Stomach (tissue), 9 donors: ENCODE data around the gene ETS1. TPM values are rescaled to one million over a fixed set of nuclear protein-coding genes. Genes with fewer than 3 reads are reported as not detected.
A peak's percentile ranks its signal among the peaks of the same experiment; 100 is the strongest.

ENCODE experiments used
- DNase-seq, 2 donors: peaks; one replicate each; pipeline versions ENCODE4 v3.0.0 to v3.0.0-alpha.2; 2013 to 2019
- H3K27ac ChIP-seq, 5 donors: fragments of 200-600 bp in 4 of 5; sonication (generic) in 4 of 5; one replicate each; pipeline ENCODE4 v1.5.1; 2013 to 2019; ENCODE audit warnings: mild to moderate bottlenecking in 1 of 5, moderate library complexity in 1 of 5
- H3K27me3 ChIP-seq, 3 donors: fragments of 200-600 bp; sonication (generic); one replicate each; pipeline ENCODE4 v1.5.1; 2017 to 2019; ENCODE audit warnings: mixed run types in 1 of 3
- H3K36me3 ChIP-seq, 4 donors: fragments of 200-600 bp; sonication (generic); 1 replicate in 3 of 4; 2 replicates in 1 of 4; pipeline ENCODE4 v1.5.1; 2016 to 2019
- H3K4me1 ChIP-seq, 4 donors: fragments of 200-600 bp; sonication (generic); one replicate each; pipeline ENCODE4 v1.5.1; 2016 to 2019
- H3K4me3 ChIP-seq, 4 donors: fragments of 200-600 bp; sonication (generic) in 3 of 4; one replicate each; pipeline ENCODE4 v1.5.1; 2016 to 2019; ENCODE audit warnings: mild to moderate bottlenecking in 1 of 4
- H3K9me3 ChIP-seq, 4 donors: fragments of 200-600 bp; sonication (generic); one replicate each; pipeline ENCODE4 v1.5.1; 2016 to 2019
- EP300 ChIP-seq: sonication (generic); formaldehyde crosslinking; IDR thresholded peaks from one replicate; pipeline ENCODE4 v1.6.1; 2017; ENCODE audit warnings: antibody characterized with exemption
- POLR2A ChIP-seq, 4 donors: fragments of 450-650 bp; IDR thresholded peaks; one replicate each; pipeline ENCODE4 v1.6.1; 2016; ENCODE audit warnings: antibody characterized with exemption in 4 of 4, control low read depth in 2 of 4, mild to moderate bottlenecking in 1 of 4, moderate library complexity in 1 of 4
- POLR2AphosphoS5 ChIP-seq, 3 donors: sonication (generic); formaldehyde crosslinking; IDR thresholded peaks; one replicate each; pipeline ENCODE4 v1.6.1; 2016; ENCODE audit warnings: antibody characterized with exemption in 3 of 3
- WGBS, 5 donors: extraction: QIAGEN DNeasy Blood & Tissue Kit in 3 of 5; methylation state at CpG; one replicate each; pipeline versions ENCODE4 v1.1.5 to v1.1.7; 2013 to 2018; 5-methylcytosine and 5-hydroxymethylcytosine counted together
- intact Hi-C: fragments of 100-400 bp; cut with DNase I; formaldehyde crosslinking; loops from one replicate; pipeline ENCODE4 v1.15.1; 2023; ENCODE audit warnings: low total_unique reads
- polyA plus RNA-seq, 3 donors: library from polyadenylated mRNA; stranded (reverse); fragments of 200-250 nt; gene quantifications; one replicate each; pipeline ENCODE4 v1.2.3, GENCODE V29; 2013
- total RNA-seq, 5 donors: library from RNA; depleted of rRNA; stranded (reverse); fragments of >200 nt; gene quantifications; one replicate each; pipeline versions ENCODE4 v1.1.0 to v1.2.3, GENCODE V29; 2014 to 2016
- TF ChIP-seq, protein P1 (sequence below), 7 experiments: fragments of 450-650 bp in 4 of 7; fragments of 200-600 bp in 3 of 7; sonication (generic) in 3 of 7; IDR thresholded peaks; one replicate each; pipeline ENCODE4 v1.5.1; 2016 to 2019; ENCODE audit warnings: antibody characterized with exemption in 7 of 7, control low read depth in 2 of 7, mild to moderate bottlenecking in 1 of 7
- donor health status: healthy with polysubstance abuse.
- donor health status: Bipolar disorder and iron deficiency.
- donor health status: healthy.

The ETS1 gene
- total and polyA plus RNA-seq, 8 donors = 7.0 to 72.5 (median 22.5) TPM

GRCh38 chr11:128467041-128467440 lies 120.3 kb downstream of the ETS1 start:
- H3K4me1 ChIP-seq = peaks cover 30 to 86% (median 55%) of the 10 kb centered on the region in 4 donors
- TF ChIP-seq POLR2A (IDR thresholded peaks at IDR 0.05) (no peak), POLR2AphosphoS5 (IDR thresholded peaks at IDR 0.05) (no peak)
- TF ChIP-seq, protein P1, sequence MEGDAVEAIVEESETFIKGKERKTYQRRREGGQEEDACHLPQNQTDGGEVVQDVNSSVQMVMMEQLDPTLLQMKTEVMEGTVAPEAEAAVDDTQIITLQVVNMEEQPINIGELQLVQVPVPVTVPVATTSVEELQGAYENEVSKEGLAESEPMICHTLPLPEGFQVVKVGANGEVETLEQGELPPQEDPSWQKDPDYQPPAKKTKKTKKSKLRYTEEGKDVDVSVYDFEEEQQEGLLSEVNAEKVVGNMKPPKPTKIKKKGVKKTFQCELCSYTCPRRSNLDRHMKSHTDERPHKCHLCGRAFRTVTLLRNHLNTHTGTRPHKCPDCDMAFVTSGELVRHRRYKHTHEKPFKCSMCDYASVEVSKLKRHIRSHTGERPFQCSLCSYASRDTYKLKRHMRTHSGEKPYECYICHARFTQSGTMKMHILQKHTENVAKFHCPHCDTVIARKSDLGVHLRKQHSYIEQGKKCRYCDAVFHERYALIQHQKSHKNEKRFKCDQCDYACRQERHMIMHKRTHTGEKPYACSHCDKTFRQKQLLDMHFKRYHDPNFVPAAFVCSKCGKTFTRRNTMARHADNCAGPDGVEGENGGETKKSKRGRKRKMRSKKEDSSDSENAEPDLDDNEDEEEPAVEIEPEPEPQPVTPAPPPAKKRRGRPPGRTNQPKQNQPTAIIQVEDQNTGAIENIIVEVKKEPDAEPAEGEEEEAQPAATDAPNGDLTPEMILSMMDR (IDR thresholded peaks at IDR 0.05) = no peak
- intact Hi-C loops = no loop called here
- H3K27ac ChIP-seq = peak overlapping the region in 4 of 5 donors; percentile 38 to 69 (median 58)
- H3K4me3 ChIP-seq = no peak overlapping the region
- H3K36me3 ChIP-seq = peaks cover 8 to 47% (median 33%) of the 10 kb centered on the region in 4 donors
- H3K27me3 ChIP-seq = no peaks in the 10 kb centered on the region
- H3K9me3 ChIP-seq = no peaks in the 10 kb centered on the region
- no peak for DNase-seq
- WGBS, 5 donors = 89 to 95% (median 94%) methylated on average over 6 of the region's 6 CpGs

DNA sequence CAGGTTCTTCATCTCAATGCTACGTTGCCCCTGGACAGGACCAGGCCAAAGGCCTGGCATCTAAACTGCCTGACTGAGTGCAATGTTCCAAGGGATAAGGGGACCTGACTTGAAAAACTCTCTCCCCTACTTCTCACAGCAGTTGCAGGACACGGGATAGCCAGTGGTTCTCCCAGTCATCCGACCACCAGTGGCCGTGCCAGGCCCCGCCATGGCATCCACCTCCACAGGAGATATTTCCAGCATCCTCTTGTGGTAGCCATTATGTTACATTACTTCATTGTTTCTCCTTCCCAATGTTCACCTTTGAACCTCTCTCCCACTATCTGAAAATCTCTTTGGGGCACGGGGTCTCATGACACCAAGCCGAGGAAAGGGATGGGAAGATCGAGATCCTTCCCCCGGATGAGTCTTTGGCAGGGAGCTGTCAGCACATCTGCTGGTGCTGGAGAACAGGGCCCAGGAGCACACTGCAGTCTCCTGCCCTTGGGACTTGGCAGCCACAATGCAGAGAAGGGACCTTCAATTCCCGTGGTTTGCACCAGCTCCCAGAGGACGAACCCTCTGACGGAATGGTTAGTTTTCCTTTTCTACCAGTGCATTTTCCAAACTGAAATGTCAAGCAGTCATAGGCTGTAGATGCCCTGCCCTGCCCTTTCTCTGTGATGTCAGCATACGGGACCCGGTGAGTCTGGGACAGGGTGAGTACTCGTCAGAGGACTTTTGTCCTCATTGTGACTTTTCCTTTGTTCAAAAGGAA lies 121.2 kb downstream of the ETS1 start:
- H3K27ac ChIP-seq = peak overlapping the region in 4 of 5 donors; percentile 38 to 69 (median 58)
- H3K4me1 ChIP-seq = peaks cover 30 to 77% (median 48%) of the 10 kb centered on the region in 4 donors
- H3K27me3 ChIP-seq = no peaks in the 10 kb centered on the region
- TF ChIP-seq EP300 (no peak), POLR2AphosphoS5 (IDR thresholded peaks at IDR 0.05) (no peak), POLR2A (IDR thresholded peaks at IDR 0.05) (no peak)
- TF ChIP-seq, protein P1 (IDR thresholded peaks at IDR 0.05) = no peak
- peaks cover 10 to 49% (median 41%) of the 10 kb centered on the region in 4 donors for H3K36me3 ChIP-seq
- intact Hi-C loops = no loop called here
- DNase-seq = no peak
- H3K9me3 ChIP-seq = no peaks in the 10 kb centered on the region
- WGBS, 5 donors = 84 to 91% (median 87%) methylated on average over 15 of the region's 15 CpGs
- no peak overlapping the region for H3K4me3 ChIP-seq

DNA sequence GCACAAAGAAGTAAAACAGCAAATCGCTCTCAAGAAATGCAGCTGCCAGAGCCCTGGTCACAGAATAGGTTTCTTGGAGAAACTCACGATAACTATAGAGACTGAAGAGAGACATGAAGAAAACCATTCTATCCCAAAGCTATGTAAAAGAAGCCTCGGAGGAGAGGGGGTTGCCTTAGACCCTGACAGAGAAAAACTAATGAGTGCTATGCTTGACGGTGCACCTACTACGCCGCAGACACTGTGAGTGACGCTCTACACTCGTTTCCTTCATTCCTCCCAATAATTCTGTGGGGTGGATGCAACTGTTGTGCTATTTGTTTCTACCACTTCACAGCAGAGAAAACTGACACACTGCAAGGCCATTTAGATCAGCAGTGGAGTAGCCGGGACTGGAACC lies 121.8 kb downstream of the ETS1 start:
- peaks cover 30 to 71% (median 44%) of the 10 kb centered on the region in 4 donors for H3K4me1 ChIP-seq
- H3K36me3 ChIP-seq = peaks cover 10 to 54% (median 43%) of the 10 kb centered on the region in 4 donors
- intact Hi-C loops = no loop called here
- no peak for DNase-seq
- H3K27ac ChIP-seq = peak overlapping the region in 4 of 5 donors; percentile 18 to 69 (median 58)
- H3K27me3 ChIP-seq = no peaks in the 10 kb centered on the region
- TF ChIP-seq POLR2A (IDR thresholded peaks at IDR 0.05) (no peak), POLR2AphosphoS5 (IDR thresholded peaks at IDR 0.05) (no peak), EP300 (no peak)
- TF ChIP-seq, protein P1 (IDR thresholded peaks at IDR 0.05) = no peak
- H3K9me3 ChIP-seq = no peaks in the 10 kb centered on the region
- no peak overlapping the region for H3K4me3 ChIP-seq
- WGBS, 5 donors = 87 to 92% (median 91%) methylated on average over 9 of the region's 9 CpGs

DNA sequence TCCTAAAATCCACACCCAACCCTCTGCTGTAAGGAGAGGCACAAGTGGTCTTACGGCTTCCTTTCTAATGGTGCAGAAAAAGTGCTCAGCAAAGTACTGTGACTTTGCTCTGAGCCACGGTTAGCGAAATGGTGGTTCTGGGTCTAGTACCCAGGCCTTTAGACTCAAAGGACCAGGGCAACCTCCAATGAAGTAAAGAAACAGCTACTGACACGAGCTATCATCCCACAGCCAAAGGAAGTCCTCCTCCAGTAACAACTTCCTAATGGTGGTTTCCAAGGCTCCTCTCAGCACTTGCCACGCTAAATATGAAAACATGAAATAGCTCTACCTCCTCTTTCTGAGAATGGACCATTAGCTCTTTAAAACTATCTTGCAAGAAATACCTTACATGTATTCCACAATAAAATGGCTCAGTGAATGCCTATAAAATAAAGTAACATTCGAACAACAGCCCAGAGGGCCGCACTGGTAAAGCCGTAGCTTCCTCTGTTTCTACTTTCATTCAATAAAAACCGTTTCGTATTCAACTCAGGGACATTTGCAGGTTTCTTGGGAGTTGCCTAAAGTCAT lies 122.4 kb downstream of the ETS1 start:
- H3K27me3 ChIP-seq = no peaks in the 10 kb centered on the region
- H3K27ac ChIP-seq = peak overlapping the region in 4 of 5 donors; percentile 26 to 69 (median 58)
- no peak for TF ChIP-seq POLR2AphosphoS5 (IDR thresholded peaks at IDR 0.05)
- TF ChIP-seq, protein P1 (IDR thresholded peaks at IDR 0.05) = no peak
- no peak for DNase-seq
- peaks cover 30 to 67% (median 43%) of the 10 kb centered on the region in 4 donors for H3K4me1 ChIP-seq
- intact Hi-C loops = no loop called here
- H3K36me3 ChIP-seq = peaks cover 15 to 57% (median 48%) of the 10 kb centered on the region in 4 donors
- no peak overlapping the region for H3K4me3 ChIP-seq
- H3K9me3 ChIP-seq = no peaks in the 10 kb centered on the region
- WGBS, 5 donors = 76 to 88% (median 83%) methylated on average over 10 of the region's 10 CpGs
